NCI-H748 (cell line): ENCODE results near the gene CHST11.

Experiments
- DNase-seq: peaks from one replicate; lab custom pipeline; 2025; ENCODE audit not compliant: unreplicated experiment; lab: John Stamatoyannopoulos, UW

Gene CHST11

GRCh38 chr12:104626069-104626837, 169.5 kb downstream of the CHST11 start:
- peak; percentile 36 for DNase-seq

GRCh38 chr12:104627231-104627989, 170.7 kb downstream of the CHST11 start:
- DNase-seq, result no peak

- DNase-seq, result peak; percentile 9
Observed at GRCh38 chr12:104627990-104628830, 171.5 kb downstream of the CHST11 start.

GRCh38 chr12:104628831-104629135, 172.0 kb downstream of the CHST11 start:
- DNase-seq, result no peak

- peak; percentile 82 for DNase-seq
Observed at GRCh38 chr12:104630230-104630670, 173.5 kb downstream of the CHST11 start.

GRCh38 chr12:104631867-104632266, 175.1 kb downstream of the CHST11 start:
- DNase-seq, result no peak

- DNase-seq, result no peak
Observed at GRCh38 chr12:104632724-104633201, 176.0 kb downstream of the CHST11 start.

GRCh38 chr12:104634044-104634443, 177.3 kb downstream of the CHST11 start:
- DNase-seq, result no peak

GRCh38 chr12:104634852-104635251, 178.1 kb downstream of the CHST11 start:
- DNase-seq, result no peak

- no peak for DNase-seq
Observed at GRCh38 chr12:104635607-104636343, 179.0 kb downstream of the CHST11 start.

- DNase-seq, result no peak
Observed at GRCh38 chr12:104636496-104636895, 179.7 kb downstream of the CHST11 start.

GRCh38 chr12:104637604-104638003, 180.9 kb downstream of the CHST11 start:
- no peak for DNase-seq

- no peak for DNase-seq
Observed at GRCh38 chr12:104638218-104638850, 181.6 kb downstream of the CHST11 start.

- no peak for DNase-seq
Observed at GRCh38 chr12:104638851-104639240, 182.1 kb downstream of the CHST11 start.

GRCh38 chr12:104640956-104641355, 184.2 kb downstream of the CHST11 start:
- DNase-seq, result no peak

GRCh38 chr12:104641862-104642261, 185.1 kb downstream of the CHST11 start:
- DNase-seq, result no peak

- no peak for DNase-seq
Observed at GRCh38 chr12:104643093-104643818, 186.5 kb downstream of the CHST11 start.

- peak; percentile 91 for DNase-seq
Observed at GRCh38 chr12:104643819-104644669, 187.3 kb downstream of the CHST11 start.

GRCh38 chr12:104648756-104649155, 192.0 kb downstream of the CHST11 start:
- DNase-seq, result no peak
